Peyer's patch (tissue), 4 donors: Measurements from ENCODE around the gene PRXL2A. TPM values are rescaled to one million over a fixed set of nuclear protein-coding genes. Genes with fewer than 3 reads are reported as not detected.

Experiments used
- DNase-seq, 3 donors: peaks; one replicate each; pipeline ENCODE4 v3.0.0-alpha.2; 2017 to 2019
- H3K27ac ChIP-seq, 4 donors: fragments of 200-600 bp; sonication (generic); one replicate each; pipeline ENCODE4 v1.5.1; 2016 to 2019
- H3K27me3 ChIP-seq, 2 donors: fragments of 200-600 bp; sonication (generic); one replicate each; pipeline ENCODE4 v1.5.1; 2019
- H3K36me3 ChIP-seq, 3 donors: fragments of 200-600 bp; sonication (generic); one replicate each; pipeline ENCODE4 v1.5.1; 2016 to 2019
- H3K4me1 ChIP-seq, 4 donors: fragments of 200-600 bp; sonication (generic); one replicate each; pipeline ENCODE4 v1.5.1; 2016 to 2019
- H3K4me3 ChIP-seq, 4 donors: fragments of 200-600 bp; sonication (generic); 1 replicate in 3 of 4; 2 replicates in 1 of 4; pipeline ENCODE4 v1.5.1; 2016 to 2019; ENCODE audit warnings: mild to moderate bottlenecking in 1 of 4
- H3K9me3 ChIP-seq, 4 donors: fragments of 200-600 bp; sonication (generic); one replicate each; pipeline ENCODE4 v1.5.1; 2016 to 2019; ENCODE audit warnings: mild to moderate bottlenecking in 1 of 4
- POLR2A ChIP-seq, 2 donors: fragments of 450-650 bp; IDR thresholded peaks; one replicate each; pipeline ENCODE4 v1.5.1; 2017; ENCODE audit warnings: antibody characterized with exemption in 2 of 2, mild to moderate bottlenecking in 2 of 2, moderate library complexity in 2 of 2
- total RNA-seq, 4 donors: library from RNA; depleted of rRNA; stranded (reverse); fragments of >200 nt; gene quantifications; one replicate each; pipeline ENCODE4 v1.1.0, GENCODE V29; 2016
- TF ChIP-seq, protein P1 (sequence below), 6 experiments: fragments of 450-650 bp in 4 of 6; fragments of 200-600 bp in 2 of 6; sonication (generic) in 1 of 6; IDR thresholded peaks; one replicate each; pipeline ENCODE4 v1.5.1; 2017 to 2019; ENCODE audit warnings: antibody characterized with exemption in 6 of 6, mild to moderate bottlenecking in 3 of 6, moderate library complexity in 1 of 6

Gene PRXL2A
- total RNA-seq, 4 donors from 2014 or later = 27.2 to 89.3 (median 60.3) TPM

DNA sequence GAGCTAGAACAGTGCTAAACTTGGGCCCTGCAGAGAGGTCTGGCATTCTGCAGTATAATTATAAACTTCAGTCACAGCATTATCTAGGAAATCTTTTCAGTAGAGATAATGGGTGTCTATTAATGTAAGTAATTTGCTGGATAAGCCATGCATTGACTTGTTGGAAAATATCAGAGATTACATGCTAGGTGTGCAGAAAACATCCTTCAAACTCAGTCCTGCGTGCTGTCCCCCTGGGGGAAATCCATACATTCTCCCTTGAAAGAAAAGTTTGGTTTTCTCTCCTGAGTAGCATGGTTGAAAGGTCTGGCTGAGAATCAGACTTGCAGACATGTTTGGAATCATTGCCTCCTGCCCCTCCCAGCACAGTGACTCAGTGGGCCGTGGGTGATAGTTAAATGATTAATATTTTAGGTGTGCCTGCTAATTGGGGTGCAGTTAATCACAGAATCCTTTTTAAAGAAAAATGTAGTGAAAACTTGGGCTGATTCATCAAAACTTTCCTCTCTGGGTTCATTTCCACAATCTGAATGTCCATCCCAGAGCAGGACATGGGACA lies 13.9 kb upstream of the PRXL2A start:
- Histone ChIP-seq H3K4me3 (no peak overlapping the region), H3K4me1 (no peaks in the 10 kb centered on the region), H3K27ac (no peak overlapping the region), H3K36me3 (no peaks in the 10 kb centered on the region), H3K9me3 (no peaks in the 10 kb centered on the region), H3K27me3 (no peaks in the 10 kb centered on the region)
- no peak for DNase-seq
- TF ChIP-seq, protein P1, sequence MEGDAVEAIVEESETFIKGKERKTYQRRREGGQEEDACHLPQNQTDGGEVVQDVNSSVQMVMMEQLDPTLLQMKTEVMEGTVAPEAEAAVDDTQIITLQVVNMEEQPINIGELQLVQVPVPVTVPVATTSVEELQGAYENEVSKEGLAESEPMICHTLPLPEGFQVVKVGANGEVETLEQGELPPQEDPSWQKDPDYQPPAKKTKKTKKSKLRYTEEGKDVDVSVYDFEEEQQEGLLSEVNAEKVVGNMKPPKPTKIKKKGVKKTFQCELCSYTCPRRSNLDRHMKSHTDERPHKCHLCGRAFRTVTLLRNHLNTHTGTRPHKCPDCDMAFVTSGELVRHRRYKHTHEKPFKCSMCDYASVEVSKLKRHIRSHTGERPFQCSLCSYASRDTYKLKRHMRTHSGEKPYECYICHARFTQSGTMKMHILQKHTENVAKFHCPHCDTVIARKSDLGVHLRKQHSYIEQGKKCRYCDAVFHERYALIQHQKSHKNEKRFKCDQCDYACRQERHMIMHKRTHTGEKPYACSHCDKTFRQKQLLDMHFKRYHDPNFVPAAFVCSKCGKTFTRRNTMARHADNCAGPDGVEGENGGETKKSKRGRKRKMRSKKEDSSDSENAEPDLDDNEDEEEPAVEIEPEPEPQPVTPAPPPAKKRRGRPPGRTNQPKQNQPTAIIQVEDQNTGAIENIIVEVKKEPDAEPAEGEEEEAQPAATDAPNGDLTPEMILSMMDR (IDR thresholded peaks at IDR 0.05) = no peak
- no peak for TF ChIP-seq POLR2A (IDR thresholded peaks at IDR 0.05)

DNA sequence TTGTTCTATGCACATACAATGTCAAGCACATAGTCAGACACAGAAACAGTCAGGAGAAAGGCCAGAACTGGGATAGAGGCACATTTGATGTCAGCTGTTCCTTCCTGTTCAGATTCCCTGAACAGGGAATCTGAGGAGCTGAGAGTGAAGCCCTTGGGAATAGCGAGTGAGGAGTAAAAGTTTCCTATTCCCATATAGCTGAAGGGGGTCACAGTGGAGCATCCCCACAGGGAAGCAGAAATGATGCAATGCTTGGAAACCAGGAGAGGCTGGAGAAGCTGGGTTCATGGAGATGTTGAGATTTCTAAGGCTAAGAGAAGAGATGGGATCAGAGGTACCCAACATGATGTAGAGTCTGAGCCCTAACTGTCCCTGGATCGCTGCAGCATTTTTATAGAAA lies 11.3 kb upstream of the PRXL2A start:
- no peaks in the 10 kb centered on the region for H3K4me1 ChIP-seq
- no peaks in the 10 kb centered on the region for H3K9me3 ChIP-seq
- no peak for DNase-seq
- no peaks in the 10 kb centered on the region for H3K27me3 ChIP-seq
- H3K27ac ChIP-seq = no peak overlapping the region
- no peak for TF ChIP-seq POLR2A (IDR thresholded peaks at IDR 0.05)
- TF ChIP-seq, protein P1 (IDR thresholded peaks at IDR 0.05) = no peak
- no peak overlapping the region for H3K4me3 ChIP-seq
- no peaks in the 10 kb centered on the region for H3K36me3 ChIP-seq

DNA sequence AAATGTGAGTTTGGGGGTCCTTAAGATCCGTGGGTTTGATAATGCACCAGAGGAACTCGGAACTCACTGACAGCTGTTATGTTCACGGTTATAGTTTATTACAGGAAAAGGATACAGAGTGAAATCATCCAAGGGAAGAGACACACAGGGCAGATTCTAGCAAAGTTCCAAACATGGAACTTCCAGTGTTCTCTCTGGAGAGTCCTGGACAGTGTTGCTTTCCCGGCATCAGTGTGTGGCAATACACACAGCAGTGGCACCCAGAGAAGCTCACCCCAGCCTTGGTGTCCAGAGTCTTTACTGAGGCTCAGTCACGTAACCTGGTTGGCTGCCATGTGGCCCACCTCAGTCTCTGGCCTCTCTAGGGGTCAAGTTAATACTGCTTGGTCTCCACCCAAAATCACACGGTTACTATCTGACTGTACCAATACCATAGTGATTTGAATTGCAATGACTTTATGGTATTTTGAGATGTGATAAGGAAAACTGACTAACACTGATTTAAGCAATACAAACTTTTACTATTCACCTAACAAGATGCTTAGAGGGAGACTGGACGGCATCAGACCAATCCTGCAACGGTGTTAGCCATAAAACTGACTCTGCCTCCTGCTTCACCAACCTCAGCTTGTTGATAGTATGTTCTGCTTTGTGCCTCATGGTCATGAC lies 8.1 kb upstream of the PRXL2A start:
- no peak overlapping the region for H3K27ac ChIP-seq
- H3K27me3 ChIP-seq = no peaks in the 10 kb centered on the region
- no peak for DNase-seq
- no peaks in the 10 kb centered on the region for H3K9me3 ChIP-seq
- no peaks in the 10 kb centered on the region for H3K4me1 ChIP-seq
- no peak overlapping the region for H3K4me3 ChIP-seq
- TF ChIP-seq, protein P1 (IDR thresholded peaks at IDR 0.05) = no peak
- TF ChIP-seq POLR2A (IDR thresholded peaks at IDR 0.05) = no peak
- no peaks in the 10 kb centered on the region for H3K36me3 ChIP-seq

DNA sequence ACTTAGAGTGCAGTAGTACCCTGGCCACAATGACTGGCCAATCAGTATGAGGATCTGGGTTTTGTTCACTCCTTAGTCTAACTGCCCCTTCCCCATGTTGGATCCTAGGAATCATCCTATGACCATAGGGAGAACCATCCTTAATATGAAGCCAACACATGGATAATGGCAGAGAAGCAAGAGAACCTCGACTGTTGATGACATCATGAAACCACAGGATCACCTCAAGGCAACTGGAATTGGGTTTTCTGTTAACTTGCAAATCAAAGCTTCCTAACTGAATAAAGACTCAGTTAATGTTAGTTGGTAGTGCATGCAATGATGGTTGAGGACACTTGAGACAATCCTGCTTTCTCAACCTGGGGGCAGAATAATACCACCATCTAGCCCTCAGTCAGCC lies 3.3 kb upstream of the PRXL2A start:
- no peaks in the 10 kb centered on the region for H3K9me3 ChIP-seq
- TF ChIP-seq, protein P1 (IDR thresholded peaks at IDR 0.05) = no peak
- TF ChIP-seq POLR2A (IDR thresholded peaks at IDR 0.05) = no peak
- H3K4me1 ChIP-seq = peaks cover 0 to 14% (median 0%) of the 10 kb centered on the region in 4 donors
- H3K4me3 ChIP-seq = no peak overlapping the region
- H3K27ac ChIP-seq = no peak overlapping the region
- H3K27me3 ChIP-seq = no peaks in the 10 kb centered on the region
- no peaks in the 10 kb centered on the region for H3K36me3 ChIP-seq
- no peak for DNase-seq

DNA sequence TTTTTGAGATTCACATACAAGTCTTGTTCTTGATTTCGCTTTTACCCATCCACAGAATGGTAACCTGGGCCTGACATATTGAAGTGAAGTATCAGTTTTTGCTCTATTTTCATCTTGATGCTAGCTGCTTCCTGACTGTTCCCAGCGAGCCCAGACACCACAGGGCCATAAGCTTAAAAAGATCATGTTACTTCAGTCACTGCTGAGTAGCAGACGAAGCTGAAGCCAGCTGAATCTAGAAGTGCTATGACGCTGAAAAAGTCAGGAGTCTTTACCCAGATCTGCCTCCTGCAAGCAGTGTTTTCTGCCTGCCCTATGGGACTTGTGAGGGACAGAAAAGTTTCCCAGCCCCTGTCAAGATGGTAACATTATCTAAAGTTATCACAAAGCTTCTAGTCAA lies 2.7 kb upstream of the PRXL2A start:
- Histone ChIP-seq H3K27ac (no peak overlapping the region), H3K27me3 (no peaks in the 10 kb centered on the region), H3K4me1 (peaks cover 0 to 20% (median 0%) of the 10 kb centered on the region in 4 donors), H3K36me3 (no peaks in the 10 kb centered on the region), H3K9me3 (no peaks in the 10 kb centered on the region), H3K4me3 (no peak overlapping the region)
- no peak for DNase-seq
- TF ChIP-seq, protein P1 (IDR thresholded peaks at IDR 0.05) = no peak
- no peak for TF ChIP-seq POLR2A (IDR thresholded peaks at IDR 0.05)
